Muscle layer of duodenum (tissue), 2 donors: ENCODE measurements around the gene LMO4.

ENCODE experiments used
- H3K27ac ChIP-seq: one replicate; pipeline ENCODE4 v1.7.0; 2013; ENCODE audit warnings: mild to moderate bottlenecking, low read length
- H3K27me3 ChIP-seq: one replicate; pipeline ENCODE4 v1.7.0; 2013; ENCODE audit warnings: low read depth, mild to moderate bottlenecking, control low read depth, low read length
- H3K36me3 ChIP-seq, 2 donors: one replicate each; pipeline ENCODE4 v1.7.0; 2013; ENCODE audit warnings: low read length in 2 of 2, control low read depth in 1 of 2, mild to moderate bottlenecking in 1 of 2; ENCODE audit not compliant: insufficient read depth in 2 of 2, control insufficient read depth in 1 of 2
- H3K4me1 ChIP-seq, 2 donors: one replicate each; pipeline ENCODE4 v1.7.0; 2013; ENCODE audit warnings: low read length in 2 of 2, mild to moderate bottlenecking in 2 of 2, control low read depth in 1 of 2, moderate library complexity in 1 of 2; ENCODE audit not compliant: insufficient read depth in 2 of 2, control insufficient read depth in 1 of 2
- H3K4me3 ChIP-seq, 2 donors: one replicate each; pipeline ENCODE4 v1.7.0; 2013; ENCODE audit warnings: low read length in 2 of 2, low read depth in 1 of 2, mild to moderate bottlenecking in 1 of 2
- H3K9me3 ChIP-seq, 2 donors: one replicate each; pipeline ENCODE4 v1.7.0; 2013; ENCODE audit warnings: low read length in 2 of 2, control low read depth in 1 of 2, mild to moderate bottlenecking in 1 of 2; ENCODE audit not compliant: control insufficient read depth in 1 of 2
- donor health status: healthy.

Gene LMO4

DNA sequence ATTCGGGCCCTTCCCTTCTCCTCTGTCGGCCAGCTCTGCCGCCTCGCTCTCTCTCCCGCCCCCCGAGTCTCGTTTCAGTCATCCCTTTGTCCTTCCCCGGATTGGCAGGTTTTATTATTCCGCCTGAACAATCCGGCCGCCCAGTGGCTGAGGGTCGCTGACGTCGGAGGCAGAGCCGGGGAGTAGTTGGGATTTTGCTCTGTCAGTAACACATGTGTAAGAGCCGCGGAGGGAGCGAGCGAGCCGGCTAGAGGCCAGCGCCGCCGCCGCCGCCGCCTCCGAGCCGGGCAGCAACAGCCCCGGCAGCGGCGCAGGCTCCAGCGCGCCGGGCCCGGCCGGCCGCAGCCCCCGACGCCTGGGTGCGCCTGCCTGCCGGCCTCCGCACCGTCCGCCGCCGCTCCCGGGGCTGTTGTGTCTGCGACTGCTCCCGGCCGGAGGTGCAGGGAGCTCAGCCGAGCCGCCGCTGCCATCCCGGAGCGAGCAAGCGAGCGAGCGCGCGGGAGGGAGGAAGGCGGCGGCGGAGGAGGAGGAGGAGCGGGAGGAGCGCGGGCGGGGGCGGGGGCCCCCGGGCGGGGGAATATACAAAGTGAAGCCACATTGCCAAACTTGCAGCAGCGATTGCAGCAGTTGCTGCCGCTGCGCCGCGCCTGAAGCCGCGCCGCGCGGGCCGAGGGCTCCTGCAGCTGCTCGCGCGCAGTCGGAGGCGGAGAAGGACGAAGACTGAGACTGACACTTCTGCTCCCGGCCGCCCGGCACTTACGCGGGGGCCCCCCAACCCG is at the start of gene LMO4:
Gene LMO4 (plus strand): TSS at position 609 of the 779 bp plus-strand sequence. CDS start 3,136 bp downstream, outside the sequence.
- Histone ChIP-seq H3K9me3 (no peaks in the 10 kb centered on the region), H3K4me3 (peak within 1 kb of the TSS; percentile 81 to 90), H3K27me3 (no peaks in the 10 kb centered on the region), H3K4me1 (peaks cover 15 to 19% of the 10 kb centered on the region in 2 donors), H3K36me3 (peaks cover 0 to 6% of the 10 kb centered on the region in 2 donors), H3K27ac (peak within 1 kb of the TSS; percentile 90)

- Histone ChIP-seq H3K36me3 (no peaks in the 10 kb centered on the region), H3K4me1 (no peaks in the 10 kb centered on the region), H3K9me3 (no peaks in the 10 kb centered on the region), H3K27me3 (no peaks in the 10 kb centered on the region), H3K27ac (no peak overlapping the region), H3K4me3 (no peak overlapping the region)
These were observed 49.2 kb upstream of the LMO4 start for GRCh38 chr1:87279536-87279875.

- no peaks in the 10 kb centered on the region for H3K36me3 ChIP-seq
- no peak overlapping the region for H3K4me3 ChIP-seq
- H3K27me3 ChIP-seq, result no peaks in the 10 kb centered on the region
- no peaks in the 10 kb centered on the region for H3K9me3 ChIP-seq
- no peak overlapping the region for H3K27ac ChIP-seq
- no peaks in the 10 kb centered on the region for H3K4me1 ChIP-seq
These were observed 48.6 kb upstream of the LMO4 start for GRCh38 chr1:87279966-87280535.

GRCh38 chr1:87284456-87285240 is 44.0 kb upstream of the LMO4 start:
- H3K4me3 ChIP-seq, result no peak overlapping the region
- no peak overlapping the region for H3K27ac ChIP-seq

DNA sequence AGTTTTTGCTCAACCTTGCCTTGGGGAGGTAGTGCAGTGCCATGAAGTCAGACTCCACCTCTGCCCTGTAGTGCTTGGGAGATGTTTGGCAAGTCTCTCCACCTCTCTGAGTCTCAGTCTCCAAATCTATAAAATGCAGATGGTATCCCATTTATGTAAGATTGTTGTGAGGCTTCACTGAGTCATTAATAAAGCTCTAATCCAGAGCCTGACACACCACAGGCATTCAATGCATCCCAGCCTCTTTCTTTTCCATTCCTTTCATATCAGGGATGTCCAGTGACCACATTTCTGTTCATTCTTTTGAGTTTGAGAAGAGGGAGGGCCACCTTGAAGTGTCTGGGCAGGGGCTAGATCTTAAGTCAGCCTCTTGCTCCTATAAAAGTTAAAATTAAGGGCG is 37.6 kb upstream of the LMO4 start:
- Histone ChIP-seq H3K4me1 (no peaks in the 10 kb centered on the region), H3K36me3 (no peaks in the 10 kb centered on the region), H3K27me3 (no peaks in the 10 kb centered on the region), H3K9me3 (no peaks in the 10 kb centered on the region), H3K4me3 (no peak overlapping the region), H3K27ac (no peak overlapping the region)

More at GRCh38 chr1:87284456-87285240, 44.0 kb upstream of the LMO4 start:
- Histone ChIP-seq H3K27me3 (no peaks in the 10 kb centered on the region), H3K9me3 (no peaks in the 10 kb centered on the region), H3K4me1 (no peaks in the 10 kb centered on the region), H3K36me3 (no peaks in the 10 kb centered on the region)

DNA sequence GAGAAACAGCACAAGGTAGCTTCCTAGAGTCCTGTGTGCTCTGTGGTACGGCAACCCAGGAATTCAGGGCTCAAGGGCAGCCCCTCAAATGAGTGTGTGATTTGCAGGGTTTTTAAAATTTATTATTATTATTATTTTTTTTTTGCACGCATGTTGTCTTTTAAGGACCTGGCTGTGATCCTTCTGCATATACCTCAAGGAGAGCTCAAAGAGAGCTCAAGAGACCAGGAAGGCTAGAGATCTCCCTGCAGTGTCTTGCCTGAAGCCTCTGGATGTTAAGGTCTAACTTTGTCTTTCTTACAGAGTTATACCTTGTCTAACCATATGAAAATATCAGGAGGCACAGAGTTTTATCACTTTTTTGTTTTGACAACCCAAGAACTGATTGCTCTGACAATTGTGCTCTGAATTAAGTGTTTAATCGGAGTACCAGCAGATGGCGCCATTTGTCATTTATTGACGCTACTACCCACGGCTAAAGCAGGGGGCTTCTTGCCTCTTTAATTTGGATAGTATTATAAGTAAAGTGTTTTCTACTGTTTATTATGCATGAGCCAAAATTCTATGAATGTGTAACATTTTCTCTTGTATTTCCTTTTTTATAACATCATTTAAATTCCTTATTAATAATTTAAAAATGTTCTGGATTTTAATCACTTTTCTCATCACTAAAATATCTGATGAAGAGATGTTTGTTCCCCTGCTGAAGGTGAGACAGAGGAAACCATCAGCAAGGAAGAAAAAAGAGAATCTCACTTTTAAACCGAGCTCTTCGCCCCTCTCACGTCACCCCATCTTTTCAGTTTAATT is 35.8 kb upstream of the LMO4 start:
- Histone ChIP-seq H3K4me1 (no peaks in the 10 kb centered on the region), H3K4me3 (no peak overlapping the region), H3K36me3 (no peaks in the 10 kb centered on the region), H3K27ac (no peak overlapping the region), H3K27me3 (no peaks in the 10 kb centered on the region), H3K9me3 (no peaks in the 10 kb centered on the region)

GRCh38 chr1:87294633-87295032 is 34.0 kb upstream of the LMO4 start:
- Histone ChIP-seq H3K9me3 (no peaks in the 10 kb centered on the region), H3K36me3 (no peaks in the 10 kb centered on the region), H3K27me3 (no peaks in the 10 kb centered on the region), H3K27ac (no peak overlapping the region), H3K4me1 (no peaks in the 10 kb centered on the region), H3K4me3 (no peak overlapping the region)

DNA sequence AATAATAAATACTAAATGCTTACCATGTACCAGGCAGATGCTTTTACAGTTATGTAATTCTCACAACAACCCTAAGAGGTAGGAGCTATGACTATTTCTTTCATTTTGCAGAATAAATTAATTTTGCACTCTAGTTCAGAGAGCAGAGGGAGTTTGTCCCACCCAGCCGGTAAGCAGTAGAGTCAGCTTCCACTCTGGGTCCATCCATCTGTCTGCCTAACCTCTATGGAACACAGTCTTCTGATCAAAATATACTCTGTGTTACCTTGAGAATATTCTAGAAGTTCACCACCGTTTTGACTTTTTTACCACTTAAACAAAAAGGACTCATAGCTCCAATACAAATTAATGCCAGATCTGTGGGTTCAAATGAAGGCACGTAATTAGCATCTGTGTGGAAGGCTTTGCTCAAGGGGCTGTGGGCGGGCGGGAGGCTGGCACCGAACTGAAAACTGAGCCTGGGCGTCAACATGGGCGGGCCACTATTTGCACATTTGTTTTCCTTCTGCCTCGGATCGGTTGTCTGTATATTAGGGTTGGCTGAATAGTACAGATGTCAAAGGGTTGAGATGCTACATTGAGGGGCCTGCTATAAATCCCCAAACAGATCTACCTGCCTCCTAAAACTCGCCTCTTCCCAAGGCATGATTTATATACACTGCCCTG is 33.1 kb upstream of the LMO4 start:
- H3K4me1 ChIP-seq, result no peaks in the 10 kb centered on the region
- H3K9me3 ChIP-seq, result no peaks in the 10 kb centered on the region
- no peaks in the 10 kb centered on the region for H3K36me3 ChIP-seq
- no peaks in the 10 kb centered on the region for H3K27me3 ChIP-seq
- no peak overlapping the region for H3K27ac ChIP-seq
- H3K4me3 ChIP-seq, result no peak overlapping the region

DNA sequence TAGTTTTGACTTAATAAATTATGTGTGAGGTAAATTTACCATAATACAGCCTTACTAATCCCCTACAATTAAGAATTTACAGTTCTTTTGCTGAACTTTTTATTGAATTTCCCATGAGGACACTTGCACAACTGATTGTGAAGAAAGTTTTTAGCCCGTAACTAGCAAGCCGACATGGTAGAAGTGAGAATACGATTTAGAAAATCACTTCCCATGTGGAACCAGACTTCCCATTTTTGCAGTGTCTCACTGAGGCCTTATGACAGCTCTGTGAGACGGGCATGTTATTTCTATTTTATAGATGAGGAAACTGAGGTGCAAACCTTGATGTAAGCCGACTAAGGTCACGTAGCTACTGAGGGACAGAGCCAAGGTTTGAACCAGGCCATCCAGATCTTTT is 32.5 kb upstream of the LMO4 start:
- no peak overlapping the region for H3K4me3 ChIP-seq
- H3K4me1 ChIP-seq, result no peaks in the 10 kb centered on the region
- H3K27ac ChIP-seq, result no peak overlapping the region
- H3K36me3 ChIP-seq, result no peaks in the 10 kb centered on the region
- H3K27me3 ChIP-seq, result no peaks in the 10 kb centered on the region
- no peaks in the 10 kb centered on the region for H3K9me3 ChIP-seq

- Histone ChIP-seq H3K4me3 (no peak overlapping the region), H3K27me3 (no peaks in the 10 kb centered on the region), H3K9me3 (no peaks in the 10 kb centered on the region), H3K4me1 (no peaks in the 10 kb centered on the region), H3K27ac (no peak overlapping the region), H3K36me3 (no peaks in the 10 kb centered on the region)
These were observed 29.0 kb upstream of the LMO4 start for GRCh38 chr1:87299661-87300060.
